Keratinocyte (primary cell): ENCODE results near the gene SMARCA2. TPM values are rescaled to one million over a fixed set of nuclear protein-coding genes. Genes with fewer than 3 reads are reported as not detected.

Experiments used
- DNase-seq: peaks from one replicate; pipeline ENCODE4 v3.0.0-alpha.2; 2011; ENCODE audit warnings: low read depth, missing footprints, low spot score
- FAIRE-seq: peaks from 2 replicates; lab custom pipeline; 2011; peaks lifted over from hg19 to GRCh38; lab: Jason Lieb, UNC
- H2AFZ ChIP-seq: 2 replicates; pipeline ENCODE4 v1.6.0; 2012; ENCODE audit warnings: low read length, control low read depth, inconsistent platforms; ENCODE audit not compliant: control insufficient read depth
- H3K27ac ChIP-seq: 2 replicates; pipeline ENCODE4 v1.5.1; 2011; ENCODE audit warnings: low read length; ENCODE audit not compliant: control insufficient read depth, insufficient read depth
- H3K27me3 ChIP-seq: 3 replicates; pipeline ENCODE4 v1.6.0; 2011; ENCODE audit warnings: low read length; ENCODE audit not compliant: control insufficient read depth, insufficient read depth; ENCODE audit errors: extremely low read depth
- H3K36me3 ChIP-seq, 2 experiments: 2 replicates in 1 of 2; 3 replicates in 1 of 2; pipeline ENCODE4 v1.5.1; 2011; ENCODE audit warnings: low read length in 2 of 2, mild to moderate bottlenecking in 1 of 2; ENCODE audit not compliant: control insufficient read depth in 2 of 2, insufficient read depth in 2 of 2; ENCODE audit errors: extremely low read depth in 1 of 2
- H3K4me1 ChIP-seq: 3 replicates; pipeline ENCODE4 v1.5.1; 2011; ENCODE audit warnings: low read length; ENCODE audit not compliant: control insufficient read depth, insufficient read depth; ENCODE audit errors: extremely low read depth
- H3K4me2 ChIP-seq: 3 replicates; pipeline ENCODE4 v1.6.0; 2011; ENCODE audit warnings: low read depth, low read length; ENCODE audit not compliant: control insufficient read depth, insufficient read depth; ENCODE audit errors: extremely low read depth
- H3K4me3 ChIP-seq, 3 experiments: fragments of 200-600 bp in 1 of 3; sonication (generic) in 1 of 3; 2 replicates in 2 of 3; 3 replicates in 1 of 3; pipeline ENCODE4 v1.5.1; 2011 to 2016; ENCODE audit warnings: low read length in 3 of 3, mild to moderate bottlenecking in 3 of 3, control low read depth in 2 of 3, inconsistent platforms in 1 of 3, low read depth in 1 of 3, mixed read lengths in 1 of 3, mixed run types in 1 of 3, moderate library complexity in 1 of 3; ENCODE audit not compliant: control insufficient read depth in 2 of 3, insufficient read depth in 2 of 3; ENCODE audit errors: extremely low read depth in 1 of 3
- H3K79me2 ChIP-seq: 2 replicates; pipeline ENCODE4 v1.6.0; 2012; ENCODE audit warnings: low read length; ENCODE audit not compliant: control insufficient read depth, insufficient read depth
- H3K9ac ChIP-seq: 3 replicates; pipeline ENCODE4 v1.6.0; 2011; ENCODE audit warnings: low read length; ENCODE audit not compliant: control insufficient read depth, insufficient read depth; ENCODE audit errors: extremely low read depth
- H3K9me1 ChIP-seq: 3 replicates; pipeline ENCODE4 v1.6.0; 2011; ENCODE audit warnings: low read length; ENCODE audit not compliant: control insufficient read depth, insufficient read depth; ENCODE audit errors: extremely low read depth
- H3K9me3 ChIP-seq: 2 replicates; pipeline ENCODE4 v1.5.1; 2012; ENCODE audit warnings: low read depth, low read length; ENCODE audit not compliant: control insufficient read depth
- H4K20me1 ChIP-seq: 3 replicates; pipeline ENCODE4 v1.6.0; 2011; ENCODE audit warnings: low read length; ENCODE audit not compliant: control insufficient read depth, insufficient read depth; ENCODE audit errors: extremely low read depth
- EZH2 ChIP-seq: IDR thresholded peaks from one replicate; pipeline ENCODE4 v1.6.1; 2012; ENCODE audit warnings: inconsistent platforms, mild to moderate bottlenecking, low read length, moderate library complexity
- dilution Hi-C: fragments of 300-500 bp; cut with MboI; formaldehyde crosslinking; loops from one replicate; pipeline ENCODE4 v1.7.0; 2020; ENCODE audit warnings: low sequenced_read_pairs; ENCODE audit not compliant: extremely low pct_ligation_motif_present
- polyA plus RNA-seq, 5 experiments: library from polyadenylated mRNA; depleted of rRNA in 3 of 5; stranded (reverse) in 3 of 5; stranded (forward) in 1 of 5; unstranded in 1 of 5; fragments of >200 nt; gene quantifications; 1 replicate in 1 of 5; 2 replicates in 3 of 5; 3 replicates in 1 of 5; pipeline versions ENCODE4 v1.2.1 to v1.2.3, GENCODE V29; 2011 to 2012; ENCODE audit warnings: missing spikeins in 2 of 5, low read depth in 1 of 5, low replicate concordance in 1 of 5
- TF ChIP-seq, protein P1 (sequence below), 3 experiments: IDR thresholded peaks in 1 of 3; conservative IDR thresholded peaks in 1 of 3; optimal IDR thresholded peaks in 1 of 3; 2 replicates in 2 of 3; 3 replicates in 1 of 3; pipeline versions ENCODE3 to v1.5.1; 2011; ENCODE audit warnings: low read length in 3 of 3, mild to moderate bottlenecking in 3 of 3, moderate library complexity in 2 of 3, control low read depth in 1 of 3, inconsistent platforms in 1 of 3; ENCODE audit not compliant: insufficient read depth in 2 of 3; ENCODE audit errors: extremely low read depth in 1 of 3

SMARCA2 gene
- polyA plus RNA-seq, 1 donor (not counting 4 experiments of a cell fraction or from before 2014, with no cell fraction given), result 39.0 TPM

GRCh38 chr9:2164268-2164667 lies 149.1 kb downstream of the SMARCA2 start:
- Histone ChIP-seq H3K9me3 (no peaks in the 10 kb centered on the region), H4K20me1 (no peaks in the 10 kb centered on the region), H3K27me3 (no peaks in the 10 kb centered on the region), H3K4me2 (no peak overlapping the region), H3K27ac (no peak overlapping the region), H3K9me1 (no peaks in the 10 kb centered on the region), H3K36me3 (peaks cover 1 to 4% of the 10 kb centered on the region in 2 experiments), H3K4me1 (peaks cover 3% of the 10 kb centered on the region), H3K9ac (no peak overlapping the region), H3K4me3 (no peak overlapping the region), H2AFZ (no peak overlapping the region), H3K79me2 (peaks cover 16% of the 10 kb centered on the region)
- DNase-seq (no peak), FAIRE-seq (no peak)
- dilution Hi-C loops, result no loop called here
- TF ChIP-seq EZH2, result no peak
- TF ChIP-seq, protein P1, sequence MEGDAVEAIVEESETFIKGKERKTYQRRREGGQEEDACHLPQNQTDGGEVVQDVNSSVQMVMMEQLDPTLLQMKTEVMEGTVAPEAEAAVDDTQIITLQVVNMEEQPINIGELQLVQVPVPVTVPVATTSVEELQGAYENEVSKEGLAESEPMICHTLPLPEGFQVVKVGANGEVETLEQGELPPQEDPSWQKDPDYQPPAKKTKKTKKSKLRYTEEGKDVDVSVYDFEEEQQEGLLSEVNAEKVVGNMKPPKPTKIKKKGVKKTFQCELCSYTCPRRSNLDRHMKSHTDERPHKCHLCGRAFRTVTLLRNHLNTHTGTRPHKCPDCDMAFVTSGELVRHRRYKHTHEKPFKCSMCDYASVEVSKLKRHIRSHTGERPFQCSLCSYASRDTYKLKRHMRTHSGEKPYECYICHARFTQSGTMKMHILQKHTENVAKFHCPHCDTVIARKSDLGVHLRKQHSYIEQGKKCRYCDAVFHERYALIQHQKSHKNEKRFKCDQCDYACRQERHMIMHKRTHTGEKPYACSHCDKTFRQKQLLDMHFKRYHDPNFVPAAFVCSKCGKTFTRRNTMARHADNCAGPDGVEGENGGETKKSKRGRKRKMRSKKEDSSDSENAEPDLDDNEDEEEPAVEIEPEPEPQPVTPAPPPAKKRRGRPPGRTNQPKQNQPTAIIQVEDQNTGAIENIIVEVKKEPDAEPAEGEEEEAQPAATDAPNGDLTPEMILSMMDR (optimal IDR thresholded peaks at IDR 0.05 in 1 of 3, IDR thresholded peaks at IDR 0.05 in 1 of 3, conservative IDR thresholded peaks at IDR 0.05 in 1 of 3; ENCODE audit: extremely low read depth in 1 of 3, insufficient read depth in 2 of 3, low read length in 3 of 3), result no peak

DNA sequence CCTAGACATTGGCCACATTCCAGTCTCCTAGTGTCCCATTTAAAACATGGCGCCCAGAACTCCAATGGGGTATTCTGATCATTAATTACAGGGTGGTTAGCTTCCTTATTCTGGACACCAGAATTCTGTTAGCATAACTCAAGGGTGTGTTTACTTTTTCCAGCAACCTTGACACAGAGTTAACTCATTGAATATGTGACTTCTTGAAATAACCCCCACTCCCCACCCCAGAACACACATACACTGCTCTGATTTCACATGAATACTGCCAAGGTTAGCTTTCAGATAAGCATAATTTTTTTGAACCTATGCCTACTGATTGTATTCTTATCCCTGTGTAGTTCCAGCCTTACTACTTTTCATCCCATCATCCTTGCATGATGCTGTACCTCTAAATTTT lies 151.1 kb downstream of the SMARCA2 start:
- Histone ChIP-seq H3K79me2 (peaks cover 3% of the 10 kb centered on the region), H3K4me3 (no peak overlapping the region), H3K4me2 (no peak overlapping the region), H3K27me3 (no peaks in the 10 kb centered on the region), H3K9ac (no peak overlapping the region), H3K4me1 (peaks cover 16% of the 10 kb centered on the region), H3K9me3 (no peaks in the 10 kb centered on the region), H3K36me3 (peaks cover 1 to 4% of the 10 kb centered on the region in 2 experiments), H3K27ac (no peak overlapping the region), H3K9me1 (no peaks in the 10 kb centered on the region), H2AFZ (no peak overlapping the region), H4K20me1 (no peaks in the 10 kb centered on the region)
- TF ChIP-seq, protein P1 (optimal IDR thresholded peaks at IDR 0.05 in 1 of 3, IDR thresholded peaks at IDR 0.05 in 1 of 3, conservative IDR thresholded peaks at IDR 0.05 in 1 of 3; ENCODE audit: extremely low read depth in 1 of 3, insufficient read depth in 2 of 3, low read length in 3 of 3), result no peak
- dilution Hi-C loops, result no loop called here
- no peak for FAIRE-seq
- DNase-seq, result no peak
